ENCODE measurements around the gene DNAH3.

Gene DNAH3

DNA sequence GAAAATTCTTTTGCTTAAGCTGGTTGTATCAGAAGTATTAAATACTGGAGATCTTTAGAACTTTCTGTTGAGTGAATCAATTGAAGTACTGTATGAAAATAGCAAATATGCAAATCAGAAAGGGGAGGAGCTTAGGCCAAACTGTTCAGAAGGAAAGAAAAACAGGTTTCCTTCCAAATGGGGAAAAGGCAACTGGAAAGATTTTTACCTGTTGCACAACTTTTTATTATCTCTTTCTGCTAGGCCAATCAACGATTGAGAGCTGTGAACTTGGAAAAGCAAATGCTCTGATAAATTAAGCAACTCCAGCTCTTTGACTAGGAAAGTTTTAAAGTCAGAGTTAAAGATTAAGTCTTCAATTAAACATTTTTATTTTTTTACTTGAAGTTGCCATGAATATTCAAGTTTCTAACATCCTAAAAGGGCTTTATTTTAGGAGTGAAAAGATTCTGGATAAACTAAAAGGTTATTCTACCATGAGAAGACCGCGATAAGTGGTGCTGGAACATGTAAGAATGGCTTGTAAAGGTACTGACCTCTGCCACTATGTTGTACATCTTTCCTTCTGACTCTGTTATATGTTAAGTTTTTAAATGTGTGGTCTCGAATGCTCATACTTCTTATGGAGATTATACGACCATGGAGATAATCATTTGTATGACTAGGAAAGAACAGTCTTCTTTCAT is 266.9 kb downstream of the DNAH3 start:
- DNase-seq (ENCODE audit: low read depth in 1 of 2, low spot score in 1 of 2) = no peak

Data from activated T-helper 1 cell treated with anti-CD3 and anti-CD28 coated beads, Interleukin-2, amount 50 U/mL, for 16 hours (primary cell).